Large intestine (tissue), 3 donors: ENCODE measurements around the gene FAM185A. TPM values are rescaled to one million over a fixed set of nuclear protein-coding genes. Genes with fewer than 3 reads are reported as not detected.
"Not testable (repeated sequence)": the region's sequence is repeated elsewhere in the genome, so short reads cannot be mapped to it uniquely, and the experiment has no call there.

Source experiments
- DNase-seq, 2 donors: peaks; one replicate each; pipeline versions ENCODE4 v3.0.0 to v3.0.0-alpha.2; 2013
- H3K27ac ChIP-seq: one replicate; pipeline ENCODE4 v1.5.1; 2013; ENCODE audit warnings: low read length
- H3K27me3 ChIP-seq: 2 replicates; pipeline ENCODE4 v1.6.1; 2013; ENCODE audit warnings: low read length; ENCODE audit not compliant: control insufficient read depth, insufficient read depth
- H3K36me3 ChIP-seq: 2 replicates; pipeline ENCODE4 v1.6.1; 2013; ENCODE audit warnings: low read length; ENCODE audit not compliant: control insufficient read depth, insufficient read depth
- H3K4me1 ChIP-seq: one replicate; pipeline ENCODE4 v1.6.1; 2013; ENCODE audit warnings: low read length; ENCODE audit not compliant: control insufficient read depth, insufficient read depth
- H3K4me3 ChIP-seq: one replicate; pipeline ENCODE4 v1.5.1; 2013; ENCODE audit warnings: low read length
- H3K9me3 ChIP-seq: one replicate; pipeline ENCODE4 v1.6.1; 2013; ENCODE audit warnings: mild to moderate bottlenecking, low read depth, low read length, moderate library complexity; ENCODE audit not compliant: control insufficient read depth
- WGBS: methylation state at CpG from one replicate; pipeline ENCODE4 v1.1.5; 2013; ENCODE audit warnings: low lambda C conversion rate; ENCODE audit not compliant: insufficient coverage; 5-methylcytosine and 5-hydroxymethylcytosine counted together
- polyA plus RNA-seq: library from polyadenylated mRNA; unstranded; fragments of 120-200 nt; gene quantifications from one replicate; pipeline ENCODE4 v1.2.1, GENCODE V29; 2013

The FAM185A gene
- polyA plus RNA-seq, 1 donor = 7.4 TPM

- H3K27ac ChIP-seq, H3K27me3 ChIP-seq, H3K4me1 ChIP-seq, DNase-seq, H3K36me3 ChIP-seq, H3K4me3 ChIP-seq, H3K9me3 ChIP-seq: not testable (repeated sequence)
Observed at GRCh38 chr7:102776217-102776616, 27.4 kb downstream of the FAM185A start.

GRCh38 chr7:102778663-102779062, 29.9 kb downstream of the FAM185A start:
- H3K27ac ChIP-seq, H3K9me3 ChIP-seq, H3K27me3 ChIP-seq, H3K4me3 ChIP-seq, DNase-seq, H3K36me3 ChIP-seq, H3K4me1 ChIP-seq: not testable (repeated sequence)
- WGBS = no CpG with 5 or more reads among the region's 3 CpGs

- WGBS = no CpG with 5 or more reads among the region's 10 CpGs
- H3K27me3 ChIP-seq, H3K27ac ChIP-seq, H3K36me3 ChIP-seq, H3K4me3 ChIP-seq, H3K4me1 ChIP-seq, H3K9me3 ChIP-seq, DNase-seq: not testable (repeated sequence)
Observed at GRCh38 chr7:102780926-102781325, 32.1 kb downstream of the FAM185A start.

- H3K27me3 ChIP-seq, H3K4me3 ChIP-seq, H3K9me3 ChIP-seq, H3K36me3 ChIP-seq, H3K4me1 ChIP-seq, DNase-seq, H3K27ac ChIP-seq: not testable (repeated sequence)
- no CpG with 5 or more reads among the region's 2 CpGs for WGBS
Observed at GRCh38 chr7:102788770-102789169, 40.0 kb downstream of the FAM185A start.

DNA sequence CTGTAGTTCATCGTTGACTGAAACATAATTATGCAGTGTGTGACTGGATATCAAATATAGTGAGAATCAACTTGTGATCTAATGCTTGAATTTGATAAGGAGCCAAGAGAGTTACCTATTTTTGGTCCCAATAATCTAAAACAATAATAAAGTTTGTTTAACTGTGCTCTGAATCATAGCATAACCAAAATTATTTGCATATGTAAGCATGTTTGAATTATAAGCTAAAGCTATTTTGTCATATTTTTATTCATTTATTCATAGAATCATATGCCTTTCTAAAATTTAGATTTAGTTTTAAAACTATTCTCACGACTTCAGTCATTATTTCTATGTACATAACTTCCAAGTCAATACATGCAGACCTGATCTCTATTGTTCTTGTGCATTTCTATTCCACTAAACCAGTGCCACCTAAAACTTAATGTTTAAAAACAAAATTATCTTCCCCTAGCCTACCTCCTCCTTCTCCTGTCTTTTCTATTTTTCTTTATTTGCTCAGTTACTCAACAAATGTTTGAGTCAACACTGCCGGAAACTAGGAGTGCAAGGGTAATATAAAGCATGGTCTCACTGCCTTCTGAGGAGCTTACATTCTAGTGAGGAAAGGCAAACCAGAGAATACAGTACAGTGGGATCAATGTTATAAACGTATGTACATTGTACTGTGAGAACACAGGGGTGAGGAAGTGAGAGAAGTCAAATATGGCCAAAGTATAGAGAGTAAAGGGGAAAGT, 41.7 kb downstream of the FAM185A start:
- H3K27ac ChIP-seq, H3K36me3 ChIP-seq, H3K9me3 ChIP-seq, DNase-seq, H3K4me1 ChIP-seq, H3K27me3 ChIP-seq, H3K4me3 ChIP-seq: not testable (repeated sequence)
- no CpG with 5 or more reads among the region's 4 CpGs for WGBS

DNA sequence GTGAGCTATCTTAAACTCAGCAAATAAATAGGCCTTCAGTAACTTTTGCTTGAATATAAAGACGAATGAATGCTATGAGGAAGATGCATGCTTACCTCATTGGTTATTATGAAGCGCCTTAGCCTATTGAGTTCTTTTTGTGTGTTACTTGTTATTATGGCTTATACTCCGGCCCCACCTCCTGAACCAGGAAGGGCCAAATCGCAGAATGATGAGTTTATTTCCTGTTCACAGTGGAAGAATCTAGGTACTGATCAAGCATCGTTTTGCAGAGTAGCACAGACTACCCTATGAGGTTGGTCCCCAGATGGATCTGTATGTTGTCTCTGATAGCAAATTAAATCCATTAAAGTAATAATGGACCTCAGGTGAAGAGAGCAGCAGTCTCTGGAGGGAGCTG, 42.6 kb downstream of the FAM185A start:
- H3K4me3 ChIP-seq, H3K36me3 ChIP-seq, H3K27ac ChIP-seq, H3K4me1 ChIP-seq, H3K9me3 ChIP-seq, H3K27me3 ChIP-seq, DNase-seq: not testable (repeated sequence)
- no CpG with 5 or more reads among the region's 5 CpGs for WGBS

DNA sequence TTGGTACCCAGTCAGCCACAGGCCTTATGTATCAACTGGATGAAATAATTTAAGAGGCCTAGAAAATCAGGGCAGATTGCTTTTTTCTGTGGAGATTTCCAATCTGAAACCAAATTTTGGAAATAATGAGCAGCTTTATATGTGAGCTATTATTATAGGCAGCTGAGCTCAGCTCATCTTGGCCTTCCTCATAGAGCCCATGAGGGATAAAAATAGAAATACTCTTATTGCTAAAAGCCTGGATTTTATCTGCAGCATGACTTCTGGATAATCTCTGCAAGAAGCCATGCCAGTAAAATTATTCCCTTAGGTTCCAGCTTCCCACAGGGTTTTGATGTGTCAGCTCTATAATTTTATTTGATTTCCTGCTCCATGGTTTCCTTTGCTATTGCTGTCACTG, 43.0 kb downstream of the FAM185A start:
- H3K27ac ChIP-seq, H3K27me3 ChIP-seq, DNase-seq, H3K4me3 ChIP-seq, H3K4me1 ChIP-seq, H3K36me3 ChIP-seq, H3K9me3 ChIP-seq: not testable (repeated sequence)

DNA sequence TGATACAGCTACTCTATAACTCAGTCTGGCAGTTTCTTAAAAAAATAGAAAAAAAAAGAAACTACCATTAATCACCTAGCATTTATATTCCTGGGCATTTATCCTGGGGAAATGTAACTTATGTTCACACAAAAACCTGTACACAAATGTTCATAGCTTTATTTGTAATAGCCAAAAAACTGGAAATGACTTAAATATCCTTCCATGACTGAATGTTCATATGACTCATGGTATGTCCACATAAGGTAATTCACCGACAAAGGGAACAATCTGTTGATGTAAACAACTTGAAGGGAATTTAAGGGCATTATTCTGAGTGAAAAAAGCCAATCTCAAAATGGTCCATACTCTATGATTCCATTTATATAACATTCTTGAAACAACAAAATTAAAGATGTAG, 45.8 kb downstream of the FAM185A start:
- H3K4me1 ChIP-seq, H3K36me3 ChIP-seq, H3K27me3 ChIP-seq, H3K9me3 ChIP-seq, DNase-seq, H3K27ac ChIP-seq, H3K4me3 ChIP-seq: not testable (repeated sequence)
- no CpG with 5 or more reads among the region's 1 CpG for WGBS

- H3K4me3 ChIP-seq, H3K27ac ChIP-seq, H3K27me3 ChIP-seq, H3K4me1 ChIP-seq, DNase-seq, H3K36me3 ChIP-seq, H3K9me3 ChIP-seq: not testable (repeated sequence)
- no CpG with 5 or more reads among the region's 6 CpGs for WGBS
Observed at GRCh38 chr7:102795987-102796595, 47.3 kb downstream of the FAM185A start.

GRCh38 chr7:102806613-102807012, 57.8 kb downstream of the FAM185A start:
- H3K4me1 ChIP-seq = no peaks in the 10 kb centered on the region
- no peak overlapping the region for H3K4me3 ChIP-seq
- no peaks in the 10 kb centered on the region for H3K27me3 ChIP-seq
- peaks cover 3% of the 10 kb centered on the region for H3K9me3 ChIP-seq
- no peak for DNase-seq
- H3K36me3 ChIP-seq = peaks cover 3% of the 10 kb centered on the region
- no peak overlapping the region for H3K27ac ChIP-seq
- WGBS = 100% methylated on average over 1 of the region's 7 CpGs

DNA sequence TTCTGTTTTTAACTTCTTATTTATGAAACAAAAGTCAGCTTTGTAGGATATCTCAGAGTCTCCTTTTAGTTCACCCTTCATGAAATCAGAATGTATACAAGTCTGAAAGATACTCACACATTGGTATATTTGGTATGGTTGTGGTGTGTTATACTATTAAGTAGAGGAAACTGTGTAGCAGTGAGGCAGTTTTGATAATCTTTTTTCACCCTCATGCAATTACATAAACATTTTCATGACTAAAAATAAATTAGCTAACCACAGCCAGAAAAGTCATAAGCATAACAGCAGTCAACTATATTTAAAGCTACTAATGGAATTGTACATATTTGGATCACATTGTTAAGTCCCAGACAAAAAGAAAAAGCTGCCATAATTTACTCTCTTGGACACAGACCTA, 62.1 kb downstream of the FAM185A start:
- H3K9me3 ChIP-seq = no peaks in the 10 kb centered on the region
- DNase-seq = no peak
- H3K36me3 ChIP-seq = peaks cover 10% of the 10 kb centered on the region
- no peaks in the 10 kb centered on the region for H3K27me3 ChIP-seq
- no peaks in the 10 kb centered on the region for H3K4me1 ChIP-seq
- no peak overlapping the region for H3K27ac ChIP-seq
- no peak overlapping the region for H3K4me3 ChIP-seq
